NOMO-1 treated with dmso at 0.1 percent for 144 hours (cell line): ENCODE data around the gene FADS6.
"Not testable (repeated sequence)": the region's sequence is repeated elsewhere in the genome, so short reads cannot be mapped to it uniquely, and the experiment has no call there.

ENCODE experiments used
- DNase-seq: peaks from one replicate; lab custom pipeline; 2025; ENCODE audit not compliant: unreplicated experiment; lab: John Stamatoyannopoulos, UW

Gene FADS6

DNA sequence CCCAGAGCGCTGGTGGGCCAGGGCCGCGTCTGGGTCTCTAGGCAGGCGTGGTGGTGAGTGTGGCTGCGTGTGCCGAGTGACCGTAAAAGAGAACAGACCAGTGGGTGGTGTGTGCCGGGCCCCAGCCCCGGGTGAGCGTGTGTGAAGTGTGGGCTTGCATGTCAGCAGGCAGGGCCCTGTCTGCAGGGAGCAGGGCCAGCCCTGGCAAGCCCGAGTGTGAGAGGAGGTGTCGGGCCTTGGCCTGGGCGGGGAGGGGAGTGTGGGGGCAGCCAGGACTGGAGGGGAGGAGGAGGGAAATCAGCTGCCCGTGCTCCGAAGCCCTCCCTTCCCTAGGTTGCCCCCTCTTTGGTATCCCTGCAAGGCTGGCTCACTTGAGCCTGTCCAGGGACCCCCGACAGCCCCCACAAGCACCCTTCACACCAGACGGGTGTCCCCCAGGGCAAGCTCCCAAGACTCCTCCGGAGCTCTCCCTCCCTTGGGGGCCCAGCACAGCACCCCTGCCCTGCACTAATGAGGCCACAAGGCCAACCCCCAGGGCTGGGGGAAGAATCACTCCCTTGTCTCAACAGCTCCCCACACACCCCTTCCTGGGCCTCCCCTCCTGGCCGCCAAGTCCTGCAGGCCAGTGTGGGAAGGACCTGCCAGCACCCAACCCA is 27.7 kb upstream of the FADS6 start:
- no peak for DNase-seq

- no peak for DNase-seq
Observed at GRCh38 chr17:74920642-74921025, 27.2 kb upstream of the FADS6 start.

DNA sequence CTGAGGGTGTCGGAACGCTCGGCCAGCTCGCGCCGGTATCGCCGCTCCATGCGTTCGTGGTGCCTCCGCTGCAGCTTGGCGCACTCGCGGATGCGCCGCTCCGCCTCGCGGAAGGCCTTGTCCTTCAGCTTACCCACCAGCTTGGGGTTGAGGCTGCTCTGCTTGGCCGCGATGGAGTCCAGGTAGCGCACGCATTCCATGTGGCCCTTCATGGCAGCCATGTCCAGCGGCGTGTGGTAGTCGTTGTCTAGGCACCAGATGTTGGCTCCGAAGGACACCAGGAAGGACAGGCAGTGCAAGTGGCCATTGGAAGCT is 26.8 kb upstream of the FADS6 start:
- DNase-seq = no peak

- DNase-seq = no peak
Observed at GRCh38 chr17:74919440-74920305, 26.2 kb upstream of the FADS6 start.

DNA sequence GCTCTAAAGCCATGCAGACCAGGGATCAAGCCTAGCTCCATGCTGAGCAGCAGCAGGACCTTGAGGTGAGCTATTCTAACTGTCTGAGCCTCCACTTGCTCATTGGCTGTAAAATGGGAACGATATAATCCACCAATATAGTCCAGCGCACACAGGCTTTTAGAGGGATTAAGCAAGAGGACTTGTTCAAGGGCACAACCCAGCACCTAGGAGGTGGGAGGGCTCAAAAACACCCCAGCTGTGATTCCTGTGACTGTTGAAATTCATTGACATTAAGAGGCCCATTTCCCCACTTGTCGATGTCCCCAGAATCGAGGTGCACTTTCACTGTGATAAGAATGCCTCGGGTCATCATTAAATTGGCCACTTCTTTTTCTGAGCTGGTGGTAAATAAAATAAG is 25.5 kb upstream of the FADS6 start:
- no peak for DNase-seq

DNA sequence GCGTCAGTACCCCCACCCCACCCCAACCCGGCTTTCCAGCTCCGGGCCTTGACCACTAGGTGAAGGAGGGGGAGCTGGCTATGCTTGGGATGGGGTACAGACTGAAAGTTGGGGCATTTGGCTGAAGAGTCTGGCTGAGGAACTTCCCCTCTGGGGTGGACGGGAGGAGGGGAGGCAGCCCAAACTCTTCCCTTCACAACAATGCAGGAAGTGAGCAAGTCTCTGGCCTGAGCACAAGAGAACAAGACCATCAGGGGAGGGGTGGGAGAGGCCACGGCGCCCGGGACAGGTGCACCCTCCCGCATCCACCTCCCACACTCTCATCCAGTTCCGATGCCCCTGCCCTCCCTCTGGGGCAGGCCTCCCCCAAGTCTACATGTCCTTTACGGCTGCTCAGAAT is 24.0 kb upstream of the FADS6 start:
- DNase-seq = no peak

- no peak for DNase-seq
Observed at GRCh38 chr17:74916851-74917199, 23.4 kb upstream of the FADS6 start.

- no peak for DNase-seq
Observed at GRCh38 chr17:74916136-74916850, 22.9 kb upstream of the FADS6 start.

GRCh38 chr17:74911423-74911822 is 18.0 kb upstream of the FADS6 start:
- not testable (repeated sequence) for DNase-seq

GRCh38 chr17:74909097-74909496 is 15.7 kb upstream of the FADS6 start:
- DNase-seq = not testable (repeated sequence)

DNA sequence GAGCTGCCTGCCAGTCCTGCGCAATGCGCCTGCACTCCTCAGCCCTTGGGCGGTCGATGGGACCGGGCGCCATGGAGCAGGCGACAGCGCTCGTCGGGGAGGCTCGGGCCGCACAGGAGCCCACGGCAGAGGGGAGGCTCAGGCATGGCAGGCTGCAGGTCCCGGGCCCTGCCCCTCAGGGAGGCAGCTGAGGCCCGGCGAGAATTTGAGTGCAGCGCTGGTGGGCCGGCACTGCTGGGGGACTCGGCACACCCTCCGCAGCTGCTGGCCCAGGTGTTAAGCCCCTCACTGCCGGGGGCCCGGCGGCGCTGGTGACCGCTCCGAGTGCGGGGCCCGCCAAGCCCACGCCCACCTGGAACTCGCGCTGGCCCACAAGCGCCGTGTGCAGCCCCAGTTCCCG is 13.6 kb upstream of the FADS6 start:
- DNase-seq = no peak

GRCh38 chr17:74906214-74906793 is 12.9 kb upstream of the FADS6 start:
- not testable (repeated sequence) for DNase-seq

GRCh38 chr17:74904687-74905409 is 11.4 kb upstream of the FADS6 start:
- no peak for DNase-seq

GRCh38 chr17:74903671-74904070 is 10.2 kb upstream of the FADS6 start:
- no peak for DNase-seq

DNA sequence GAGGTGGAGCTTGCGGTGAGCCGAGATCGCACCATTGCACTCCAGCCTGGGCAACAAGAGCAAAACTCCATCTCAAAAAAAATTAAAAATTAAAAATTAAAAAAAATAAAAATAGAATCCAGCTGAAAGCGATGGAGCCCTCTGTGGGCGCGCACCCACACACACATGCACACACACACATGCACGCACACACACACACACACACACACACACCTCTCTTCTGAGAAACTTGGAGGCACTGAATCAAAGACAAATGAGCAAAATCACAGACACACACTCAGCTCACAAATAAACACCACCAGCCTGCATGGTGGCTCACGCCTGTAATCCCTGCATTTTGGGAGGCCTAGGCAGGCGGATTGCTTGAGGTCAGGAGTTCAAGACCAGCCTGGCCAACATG is 9.6 kb upstream of the FADS6 start:
- DNase-seq = no peak

DNA sequence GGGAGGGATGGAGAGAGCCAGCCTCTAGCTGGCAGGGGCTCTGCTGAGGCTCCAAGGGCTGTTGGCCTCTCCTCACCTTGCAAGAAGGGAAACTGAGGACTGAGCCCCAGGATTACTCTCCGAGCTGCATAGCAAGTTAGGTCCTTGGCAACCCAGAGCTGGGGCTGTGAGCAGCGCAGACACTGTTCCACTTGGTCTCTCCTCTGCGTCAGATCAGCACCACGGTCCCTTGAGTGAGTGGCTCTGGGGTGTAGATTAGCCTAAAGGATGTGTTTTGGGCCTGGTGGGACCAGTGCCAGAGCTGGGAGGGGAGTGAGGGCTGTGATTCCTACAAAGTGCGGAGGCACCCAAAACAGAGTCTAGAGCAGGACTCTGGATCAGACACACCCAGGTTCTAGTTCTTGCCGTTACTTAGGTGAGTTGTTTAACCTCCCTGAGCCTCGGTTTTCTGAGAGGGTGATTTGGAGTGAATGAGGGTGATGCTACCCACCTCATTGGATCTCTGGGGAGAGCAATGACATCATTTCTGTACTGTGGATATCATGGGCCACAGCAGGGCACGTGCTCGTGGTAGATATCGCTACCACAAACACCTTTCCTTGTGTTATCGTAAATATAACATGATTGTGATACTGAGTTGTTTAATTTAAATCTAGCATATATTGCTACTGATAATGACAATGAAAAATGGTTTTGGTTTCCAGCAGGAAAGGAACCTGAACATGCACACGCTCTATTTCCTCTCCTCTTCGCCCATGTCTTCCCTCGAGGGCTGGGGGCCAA is 8.1 kb upstream of the FADS6 start:
- DNase-seq = no peak

- DNase-seq = no peak
Observed at GRCh38 chr17:74900208-74900607, 6.8 kb upstream of the FADS6 start.

GRCh38 chr17:74898376-74898946 is 5.0 kb upstream of the FADS6 start:
- DNase-seq = no peak

DNA sequence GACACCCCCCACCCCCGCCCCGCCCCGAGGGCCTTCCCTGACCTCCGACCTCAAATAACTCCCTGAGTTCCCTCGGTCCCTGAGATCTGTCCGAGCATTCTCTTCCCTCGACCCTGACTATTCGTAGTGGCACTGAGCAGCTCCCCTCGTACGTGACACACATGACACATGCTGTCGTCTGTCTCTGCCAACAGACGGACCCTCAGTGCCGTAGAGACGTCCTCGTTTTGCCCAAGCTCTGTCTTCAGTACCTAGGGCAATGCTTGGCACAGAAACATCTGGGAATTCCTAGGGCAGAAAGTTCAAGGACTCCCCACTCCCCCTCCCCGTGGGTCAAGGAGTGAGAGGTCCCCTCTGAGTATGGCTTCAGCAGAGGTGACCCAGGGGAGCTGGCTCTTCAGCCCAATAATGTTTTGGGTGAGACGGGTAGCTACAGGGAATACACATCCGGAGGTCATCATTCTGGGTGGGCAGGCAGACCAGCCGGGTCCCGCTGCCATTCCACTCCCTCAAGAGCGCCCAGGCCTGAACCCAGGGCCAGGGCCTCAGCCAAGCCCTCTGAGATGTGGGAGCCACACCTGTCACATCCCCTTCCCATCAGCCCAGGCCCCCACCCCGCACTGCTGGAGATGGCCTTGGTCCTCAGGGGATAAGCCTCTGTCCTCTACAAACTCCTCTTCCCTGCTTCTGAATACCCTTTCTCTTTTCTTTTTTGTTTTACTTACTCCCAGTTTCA is 671 bp upstream of the FADS6 start:
- no peak for DNase-seq
